K562 (cell line): Measurements from ENCODE around the gene RAI1. TPM values are rescaled to one million over a fixed set of nuclear protein-coding genes. Genes with fewer than 3 reads are reported as not detected.

Source experiments
- ATAC-seq: fragments of 200-7000 bp; cut with Tn5 transposase; 3 replicates; pipeline ENCODE4 v1.9.1; 2020; ENCODE audit warnings: moderate library complexity
- BruUV-seq: library from RNA; stranded (reverse); fragments of 400-500 nt; replicated peaks from 2 replicates; lab custom pipeline; 2021; lab: Mats Ljungman, UMichigan
- CTCF ChIA-PET: fragments of 300-600 bp; formaldehyde crosslinking; extraction: SDS; loops from one replicate; lab custom pipeline; 2021; ENCODE audit warnings: low intra/inter-chr PET ratio; lab: Yijun Ruan, JAX
- POLR2A ChIA-PET: fragments of 300-600, 350-650 bp; sonication (Branson Sonifier 250); formaldehyde crosslinking; extraction: SDS; loops from one replicate; lab custom pipeline; 2021; ENCODE audit warnings: antibody characterized with exemption, inconsistent platforms; lab: Yijun Ruan, JAX
- DNase-seq, 4 experiments: peaks; one replicate each; pipeline versions ENCODE4 v3.0.0 to v3.0.0-alpha.2; 2011 to 2018; ENCODE audit warnings: low spot score in 3 of 4, mixed read lengths in 3 of 4; ENCODE audit errors: extremely low read depth in 1 of 4
- FAIRE-seq: peaks from 2 replicates; lab custom pipeline; 2011; peaks lifted over from hg19 to GRCh38; lab: Jason Lieb, UNC
- H2AFZ ChIP-seq: 2 replicates; pipeline ENCODE4 v1.6.0; 2011; ENCODE audit warnings: low read depth, low read length, control low read depth, inconsistent platforms
- H3K27ac ChIP-seq: fragments of 200-600 bp; 3 replicates; pipeline ENCODE4 v1.8.0; 2011; ENCODE audit warnings: low read depth, mild to moderate bottlenecking, control low read depth, inconsistent platforms, low read length, moderate library complexity, mixed read lengths; ENCODE audit errors: extremely low read depth
- H3K27me3 ChIP-seq, 2 experiments: fragments of 300-600 bp in 1 of 2; 2 replicates in 1 of 2; 3 replicates in 1 of 2; pipeline versions ENCODE4 v1.6.0 to v1.8.0; 2011; ENCODE audit warnings: inconsistent platforms in 2 of 2, low read length in 2 of 2, mild to moderate bottlenecking in 1 of 2, mixed read lengths in 1 of 2, moderate library complexity in 1 of 2; ENCODE audit not compliant: control insufficient read depth in 2 of 2, insufficient read depth in 2 of 2
- H3K36me3 ChIP-seq: fragments of 300-600 bp; 3 replicates; pipeline ENCODE4 v1.8.0; 2011; ENCODE audit warnings: mild to moderate bottlenecking, low read length, inconsistent platforms; ENCODE audit not compliant: control insufficient read depth, insufficient read depth
- H3K4me1 ChIP-seq, 2 experiments: fragments of 200-600 bp in 1 of 2; replicated peaks in 1 of 2; 2 replicates in 1 of 2; 3 replicates in 1 of 2; pipeline versions ENCODE4 v1.5.1 to v1.8.0; 2011; ENCODE audit warnings: inconsistent platforms in 2 of 2, low read length in 2 of 2, mild to moderate bottlenecking in 1 of 2, mixed read lengths in 1 of 2, moderate library complexity in 1 of 2; ENCODE audit not compliant: control insufficient read depth in 2 of 2, insufficient read depth in 2 of 2
- H3K4me2 ChIP-seq: 2 replicates; pipeline ENCODE4 v1.6.1; 2011; ENCODE audit warnings: low read length, control low read depth, inconsistent platforms, mixed read lengths; ENCODE audit not compliant: insufficient read depth
- H3K4me3 ChIP-seq: fragments of 200-600 bp; sonication (generic), shearing (Covaris generic); 2 replicates; pipeline ENCODE4 v1.5.1; 2016; ENCODE audit warnings: control low read depth, inconsistent platforms
- H3K79me2 ChIP-seq: fragments of 200-600 bp; 3 replicates; pipeline ENCODE4 v1.8.0; 2011; ENCODE audit warnings: low read length, inconsistent platforms; ENCODE audit not compliant: control insufficient read depth, insufficient read depth
- H3K9ac ChIP-seq, 2 experiments: 2 replicates each; pipeline versions ENCODE4 v1.6.0 to v1.6.1; 2011; ENCODE audit warnings: low read depth in 2 of 2, low read length in 2 of 2, control low read depth in 1 of 2, inconsistent platforms in 1 of 2, mild to moderate bottlenecking in 1 of 2, mixed read lengths in 1 of 2; ENCODE audit not compliant: insufficient read depth in 1 of 2
- H3K9me1 ChIP-seq: one replicate; pipeline ENCODE4 v1.6.0; 2011; ENCODE audit warnings: inconsistent platforms, mild to moderate bottlenecking, low read length, moderate library complexity; ENCODE audit not compliant: control insufficient read depth, insufficient read depth
- H3K9me3 ChIP-seq: replicated peaks from 2 replicates; pipeline ENCODE4 v1.5.1; 2011; ENCODE audit warnings: low read depth, low read length, inconsistent platforms; ENCODE audit not compliant: control insufficient read depth, insufficient read depth
- H4K20me1 ChIP-seq: replicated peaks from 2 replicates; pipeline ENCODE4 v1.6.1; 2011; ENCODE audit warnings: low read length, inconsistent platforms, mixed read lengths; ENCODE audit not compliant: control insufficient read depth, insufficient read depth
- BRD9 ChIP-seq: fragments of 450-650 bp; IDR thresholded peaks from 2 replicates; pipeline ENCODE4 v1.6.1; 2018; ENCODE audit warnings: low read depth; ENCODE audit not compliant: partially characterized antibody
- CBX2 ChIP-seq: fragments of 200-600 bp; sonication (generic); IDR thresholded peaks from one replicate; pipeline ENCODE4 v1.6.1; 2012; ENCODE audit warnings: mild to moderate bottlenecking, low read length, inconsistent platforms; ENCODE audit not compliant: insufficient read depth, poor library complexity, severe bottlenecking
- EWSR1 ChIP-seq: fragments of 450-650 bp; IDR thresholded peaks from 2 replicates; pipeline ENCODE4 v1.6.1; 2018; ENCODE audit warnings: borderline replicate concordance, mild to moderate bottlenecking, low read depth, moderate library complexity; ENCODE audit not compliant: partially characterized antibody
- HOXB6 ChIP-seq: fragments of 250-450 bp; sonication (Bioruptor Pico); IDR thresholded peaks from 2 replicates; pipeline ENCODE4 v1.5.1; 2022; ENCODE audit warnings: mild to moderate bottlenecking, borderline replicate concordance
- NR3C1 ChIP-seq: sonication (generic); formaldehyde crosslinking; IDR thresholded peaks from 2 replicates; pipeline ENCODE4 v1.8.1; 2022; ENCODE audit warnings: missing genetic modification reagents
- PPARD ChIP-seq: fragments of 250-450 bp; sonication (Bioruptor Pico); IDR thresholded peaks from 2 replicates; pipeline ENCODE4 v1.8.0; 2022; ENCODE audit warnings: inconsistent platforms, mild to moderate bottlenecking, moderate library complexity
- RREB1 ChIP-seq: fragments of 250-450 bp; sonication (Bioruptor Pico); IDR thresholded peaks from 2 replicates; pipeline ENCODE4 v1.4.0; 2020
- ZNF518B ChIP-seq: fragments of 250-450 bp; sonication (Bioruptor Pico); IDR thresholded peaks from 2 replicates; pipeline ENCODE4 v1.5.0; 2021; ENCODE audit warnings: mild to moderate bottlenecking, moderate library complexity
- WGBS: fragments of 100-300 bp; shearing (Covaris generic); methylation state at CpG from one replicate; pipeline ENCODE4 v1.1.6; 2016; ENCODE audit warnings: low coverage, mixed read lengths; ENCODE audit not compliant: insufficient coverage; ENCODE audit errors: missing lambda C conversion rate; 5-methylcytosine and 5-hydroxymethylcytosine counted together
- in situ Hi-C: fragments of 300-500 bp; cut with MboI; formaldehyde crosslinking; loops from 4 replicates; pipeline ENCODE4 v1.15.0; 2018; ENCODE audit warnings: inconsistent platforms, mixed read lengths
- intact Hi-C: fragments of 100-400 bp; cut with micrococcal nuclease; formaldehyde crosslinking; loops from 2 replicates; pipeline ENCODE4 v1.14.2; 2022
- polyA plus RNA-seq, 8 experiments: library from polyadenylated mRNA; depleted of rRNA in 4 of 8; stranded (reverse) in 5 of 8; unstranded in 3 of 8; fragments of >200 nt; fragmentation: Nextera tagmentation in 2 of 8; fragmentation: Illumina TruSeq in 1 of 8; extraction: Ambion mirVana in 2 of 8; extraction: Trizol in 1 of 8; gene quantifications; 2 replicates each; pipeline versions ENCODE4 v1.2.1 to v1.2.3, GENCODE V29; 2011 to 2014; ENCODE audit warnings: inconsistent platforms in 1 of 8, missing spikeins in 1 of 8
- total RNA-seq, 7 experiments: library from RNA; depleted of rRNA in 6 of 7; stranded (reverse); fragments of >200 nt in 6 of 7; fragmentation: Illumina TruSeq in 2 of 7; extraction: Trizol in 2 of 7; gene quantifications; 2 replicates each; pipeline versions ENCODE4 v1.2.1 to v1.2.3, GENCODE V29; 2011 to 2021; ENCODE audit warnings: low replicate concordance in 1 of 7

RAI1 gene
- total and polyA plus RNA-seq, 9 of the 15 experiments (the other 6 are each of a cell fraction or from before 2014, with no cell fraction given): 0.68 to 19.9 (median 5.5) TPM

- Histone ChIP-seq H3K27me3 (no peaks in the 10 kb centered on the region), H4K20me1 (no peaks in the 10 kb centered on the region), H3K9ac (no peak overlapping the region; a peak in 1 of 4 replicates), H3K27ac (no peak overlapping the region), H3K9me3 (no peaks in the 10 kb centered on the region), H3K4me3 (no peak overlapping the region), H3K36me3 (peaks cover 4% of the 10 kb centered on the region; the same call in 2 of the 3 replicates), H3K9me1 (no peaks in the 10 kb centered on the region), H3K4me1 (peaks cover 0 to 4% of the 10 kb centered on the region in 2 experiments; a peak in 2 of 5 replicates), H3K4me2 (no peak overlapping the region), H3K79me2 (peaks cover 5% of the 10 kb centered on the region; the same call in 2 of the 3 replicates), H2AFZ (no peak overlapping the region)
- ATAC-seq (no peak), DNase-seq (no peak), FAIRE-seq (no peak)
- in situ Hi-C loops: no loop called here
- intact Hi-C loops: no loop called here
- ChIA-PET POLR2A (interaction anchor here (0.6 kb wide), 1 partner anchor 273 kb away, joined by 3 read pairs; no protein-coding TSS in a partner anchor), CTCF (no interaction called here)
- 78% methylated on average over 5 of the region's 7 CpGs for WGBS
- no TSS peak for BruUV-seq
- TF ChIP-seq CBX2 (no peak), PPARD (CRISPR knock-in tag) (no peak), EWSR1 (no peak), ZNF518B (no peak), NR3C1 (no peak), HOXB6 (CRISPR knock-in tag) (no peak), BRD9 (no peak), RREB1 (CRISPR knock-in tag) (no peak)
These were observed 77.8 kb downstream of the RAI1 start for GRCh38 chr17:17758941-17759563.
